ENCODE data around the gene MAD1L1.

MAD1L1 gene

DNA sequence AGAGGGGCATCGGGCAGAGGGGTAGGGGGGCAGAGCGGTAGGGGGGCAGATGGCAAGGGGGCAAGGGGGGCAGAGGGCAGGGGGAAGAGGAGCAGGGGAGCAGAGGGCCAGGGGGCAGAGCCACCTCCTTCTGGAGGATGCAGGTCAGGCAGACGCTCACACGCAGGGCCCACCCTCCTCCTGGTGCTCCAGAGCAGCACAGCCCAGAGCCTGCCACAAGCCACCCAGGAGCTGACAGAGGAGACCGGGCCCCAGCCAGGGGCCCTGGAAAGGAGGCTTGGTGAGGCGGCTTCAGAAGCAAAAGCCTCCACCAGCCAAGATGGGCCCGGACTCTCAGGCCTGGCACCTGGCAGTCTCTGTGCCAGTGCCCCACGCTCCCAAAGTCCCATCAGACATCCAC, 13.1 kb downstream of the MAD1L1 start:
- in situ Hi-C loops (cut with HindIII; ENCODE audit: low sequenced_read_pairs): no loop called here

DNA sequence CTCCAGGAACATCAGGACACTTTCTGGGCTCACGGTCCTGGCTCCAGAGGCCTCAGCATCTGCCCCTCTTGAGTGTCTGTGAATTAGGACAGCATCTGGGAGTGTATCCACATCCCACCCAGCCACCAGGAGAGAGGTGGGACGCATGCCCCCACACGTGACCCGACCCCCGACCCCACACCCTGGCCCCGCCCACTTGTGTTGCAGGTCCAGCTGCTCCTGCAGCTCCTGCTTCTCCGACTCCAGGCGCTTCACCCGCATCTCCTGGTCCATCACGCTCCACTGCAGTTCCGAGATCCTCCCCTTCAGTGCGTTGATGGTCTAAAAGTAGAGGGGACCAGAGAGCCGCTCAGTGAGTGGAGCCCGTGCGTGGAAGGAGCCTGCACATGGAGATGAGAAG, 13.6 kb downstream of the MAD1L1 start:
- in situ Hi-C loops (cut with HindIII; ENCODE audit: low sequenced_read_pairs): no loop called here

DNA sequence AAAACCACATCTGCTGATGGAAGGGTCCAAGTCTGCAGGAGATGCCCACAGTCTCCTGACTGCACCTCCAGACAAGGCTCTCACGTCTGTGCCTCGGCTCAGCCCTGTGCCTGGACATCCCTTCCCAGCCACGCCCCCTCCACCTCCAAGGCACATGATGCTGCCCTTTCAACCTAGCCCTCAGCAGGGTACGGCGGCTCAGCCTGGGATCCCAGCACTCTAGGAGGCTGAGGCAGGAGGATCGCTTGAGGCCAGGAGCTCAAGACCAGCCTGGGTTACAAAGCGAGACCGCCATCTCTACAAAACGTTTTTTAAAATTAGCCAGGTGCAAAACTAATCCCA, 14.3 kb downstream of the MAD1L1 start:
- in situ Hi-C loops (cut with HindIII; ENCODE audit: low sequenced_read_pairs): no loop called here

- in situ Hi-C loops (cut with HindIII; ENCODE audit: low sequenced_read_pairs): no loop called here
Measured at GRCh38 chr7:2217716-2218443, 14.9 kb downstream of the MAD1L1 start.

DNA sequence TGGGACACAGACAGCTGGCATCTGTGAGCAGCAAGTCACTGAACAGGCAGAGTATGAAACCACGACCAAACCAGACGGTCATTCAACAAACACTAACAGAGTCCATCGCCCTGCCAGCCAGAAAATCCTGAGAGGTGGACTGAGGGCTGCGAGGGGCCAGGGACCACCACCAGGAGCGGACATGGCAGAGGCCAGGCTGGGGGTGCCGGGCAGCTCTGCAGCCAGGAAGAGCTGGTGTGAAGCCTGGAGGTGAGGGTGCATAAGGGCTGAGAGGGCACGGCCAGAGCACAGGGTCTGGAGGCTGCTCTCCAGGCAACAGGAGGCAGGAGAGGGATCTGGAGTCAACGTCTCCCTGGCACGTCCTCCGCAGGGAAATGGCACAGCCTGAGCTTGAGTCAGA, 15.5 kb downstream of the MAD1L1 start:
- in situ Hi-C loops (cut with HindIII; ENCODE audit: low sequenced_read_pairs): no loop called here

- in situ Hi-C loops (cut with HindIII; ENCODE audit: low sequenced_read_pairs): no loop called here
Measured at GRCh38 chr7:2215851-2216250, 16.9 kb downstream of the MAD1L1 start.

- in situ Hi-C loops (cut with HindIII; ENCODE audit: low sequenced_read_pairs): no loop called here
Measured at GRCh38 chr7:2214636-2215035, 18.1 kb downstream of the MAD1L1 start.

- in situ Hi-C loops (cut with HindIII; ENCODE audit: low sequenced_read_pairs): no loop called here
Measured at GRCh38 chr7:2213551-2214215, 19.1 kb downstream of the MAD1L1 start.

GRCh38 chr7:2212906-2213305, 19.8 kb downstream of the MAD1L1 start:
- in situ Hi-C loops (cut with HindIII; ENCODE audit: low sequenced_read_pairs): no loop called here

GRCh38 chr7:2211926-2212325, 20.8 kb downstream of the MAD1L1 start:
- in situ Hi-C loops (cut with HindIII; ENCODE audit: low sequenced_read_pairs): no loop called here

GRCh38 chr7:2211259-2211880, 21.4 kb downstream of the MAD1L1 start:
- in situ Hi-C loops (cut with HindIII; ENCODE audit: low sequenced_read_pairs): no loop called here

DNA sequence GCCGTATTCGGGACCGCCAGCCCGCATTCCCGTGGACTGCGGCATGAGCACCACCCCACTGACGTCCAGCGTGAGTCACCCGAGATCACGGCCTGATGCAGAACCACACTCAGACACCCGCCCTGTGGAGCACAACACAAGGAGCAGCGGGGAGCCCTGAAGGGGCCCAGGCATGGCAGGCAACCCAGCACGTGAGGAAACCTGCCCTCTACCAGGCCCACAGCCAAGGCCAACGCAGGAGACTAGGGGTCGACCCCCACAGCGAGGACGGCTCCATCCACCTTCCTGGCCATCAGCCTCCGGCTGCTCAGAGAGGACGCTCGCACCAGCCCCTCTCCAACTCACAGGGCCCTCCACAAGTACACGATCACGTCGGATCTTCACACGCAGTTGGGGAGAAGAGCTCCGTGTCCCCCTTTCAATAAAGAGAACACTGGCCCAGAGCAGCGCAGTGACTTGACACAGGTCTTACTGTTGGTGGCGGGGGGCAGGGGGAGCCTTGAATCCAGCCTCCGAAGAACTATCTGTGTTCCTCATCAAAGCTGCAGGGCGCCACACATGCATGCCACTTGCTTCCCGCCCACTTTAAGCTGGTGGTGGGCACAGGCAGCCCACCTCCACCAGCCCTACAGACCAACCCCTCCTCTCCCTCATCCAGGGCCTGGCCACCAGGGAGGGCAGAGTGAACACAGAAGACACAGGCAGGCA, 22.0 kb downstream of the MAD1L1 start:
- in situ Hi-C loops (cut with HindIII; ENCODE audit: low sequenced_read_pairs): no loop called here

DNA sequence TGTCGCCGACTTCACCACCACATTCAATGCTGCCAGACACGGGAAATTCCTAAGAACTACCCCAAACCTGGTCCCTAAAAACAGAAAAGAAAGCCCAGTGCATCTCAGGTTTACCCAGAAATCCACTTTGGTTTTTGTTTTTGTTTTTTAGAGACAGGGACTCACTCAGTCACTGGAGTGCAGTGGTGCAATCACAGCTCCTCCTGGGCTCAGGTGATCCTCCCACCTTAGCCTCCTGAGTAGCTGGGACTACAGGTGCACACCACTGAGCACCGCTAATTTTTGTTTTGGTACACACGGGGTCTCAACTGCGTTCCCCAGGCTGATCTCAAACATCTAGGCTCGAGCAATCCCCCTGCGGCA, 22.8 kb downstream of the MAD1L1 start:
- in situ Hi-C loops (cut with HindIII; ENCODE audit: low sequenced_read_pairs): loop anchor here (10.0 kb wide), 1 partner anchor 75 kb away; no protein-coding TSS in a partner anchor

GRCh38 chr7:2209146-2209960, 23.4 kb downstream of the MAD1L1 start:
- in situ Hi-C loops (cut with HindIII; ENCODE audit: low sequenced_read_pairs): loop anchor here (10.0 kb wide), 1 partner anchor 75 kb away; no protein-coding TSS in a partner anchor

GRCh38 chr7:2208712-2209111, 24.0 kb downstream of the MAD1L1 start:
- in situ Hi-C loops (cut with HindIII; ENCODE audit: low sequenced_read_pairs): loop anchor here (10.0 kb wide), 1 partner anchor 74 kb away; no protein-coding TSS in a partner anchor

GRCh38 chr7:2205036-2205780, 27.5 kb downstream of the MAD1L1 start:
- in situ Hi-C loops (cut with HindIII; ENCODE audit: low sequenced_read_pairs): loop anchor here (10.0 kb wide), 1 partner anchor 70 kb away; no protein-coding TSS in a partner anchor

DNA sequence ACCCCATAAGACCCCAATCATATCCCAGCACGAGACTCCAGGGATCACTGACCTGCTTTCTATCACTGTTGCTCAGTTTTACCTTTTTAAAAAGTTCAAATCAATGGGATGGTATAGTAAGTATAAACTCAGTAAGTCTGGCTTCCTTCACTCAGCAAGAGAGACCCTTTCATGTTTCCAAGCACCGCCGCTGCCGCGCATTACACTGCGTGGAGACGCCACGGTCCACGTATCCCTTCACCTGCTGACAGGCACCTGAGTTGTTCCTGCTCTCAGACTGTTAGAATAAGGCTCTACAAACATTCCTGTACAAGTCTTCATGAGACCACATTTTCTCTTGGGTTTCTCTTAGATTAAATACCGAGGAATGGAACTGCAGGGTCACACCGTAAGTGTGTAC, 28.3 kb downstream of the MAD1L1 start:
- in situ Hi-C loops (cut with HindIII; ENCODE audit: low sequenced_read_pairs): loop anchor here (10.0 kb wide), 1 partner anchor 70 kb away; no protein-coding TSS in a partner anchor

DNA sequence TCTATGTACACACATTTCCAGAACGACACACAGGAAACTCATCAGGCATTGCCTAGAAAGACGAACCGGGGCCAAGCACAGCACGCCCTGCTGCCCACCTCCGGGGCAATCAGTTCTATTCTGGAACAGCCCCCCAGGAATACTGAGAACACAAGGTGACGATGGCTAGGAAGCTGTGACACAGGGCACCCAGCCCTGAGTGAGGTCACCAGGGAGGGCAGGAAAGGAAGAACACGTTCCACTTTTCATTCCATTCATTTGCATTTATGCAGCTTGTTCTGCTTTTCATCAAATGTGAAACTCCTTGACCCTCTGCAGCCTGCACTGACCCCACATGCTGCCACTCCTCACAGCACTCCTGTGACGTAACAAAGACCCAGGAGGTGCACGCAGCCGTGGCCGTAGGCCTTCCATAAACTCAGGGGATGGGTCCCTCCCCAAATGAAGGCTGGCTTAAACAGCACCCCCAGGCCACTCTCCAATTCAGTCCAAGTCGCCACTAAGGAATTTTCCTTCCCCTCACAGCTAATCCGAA, 28.9 kb downstream of the MAD1L1 start:
- in situ Hi-C loops (cut with HindIII; ENCODE audit: low sequenced_read_pairs): loop anchor here (10.0 kb wide), 1 partner anchor 69 kb away; no protein-coding TSS in a partner anchor
